AG08395 (cell line): ENCODE measurements around the gene GLOD4.
"Not testable (repeated sequence)": the region's sequence is repeated elsewhere in the genome, so short reads cannot be mapped to it uniquely, and the experiment has no call there.

Source experiments
- DNase-seq: peaks from one replicate; pipeline ENCODE4 v3.0.0; 2012; ENCODE audit warnings: mixed read lengths, low spot score

GLOD4 gene

DNA sequence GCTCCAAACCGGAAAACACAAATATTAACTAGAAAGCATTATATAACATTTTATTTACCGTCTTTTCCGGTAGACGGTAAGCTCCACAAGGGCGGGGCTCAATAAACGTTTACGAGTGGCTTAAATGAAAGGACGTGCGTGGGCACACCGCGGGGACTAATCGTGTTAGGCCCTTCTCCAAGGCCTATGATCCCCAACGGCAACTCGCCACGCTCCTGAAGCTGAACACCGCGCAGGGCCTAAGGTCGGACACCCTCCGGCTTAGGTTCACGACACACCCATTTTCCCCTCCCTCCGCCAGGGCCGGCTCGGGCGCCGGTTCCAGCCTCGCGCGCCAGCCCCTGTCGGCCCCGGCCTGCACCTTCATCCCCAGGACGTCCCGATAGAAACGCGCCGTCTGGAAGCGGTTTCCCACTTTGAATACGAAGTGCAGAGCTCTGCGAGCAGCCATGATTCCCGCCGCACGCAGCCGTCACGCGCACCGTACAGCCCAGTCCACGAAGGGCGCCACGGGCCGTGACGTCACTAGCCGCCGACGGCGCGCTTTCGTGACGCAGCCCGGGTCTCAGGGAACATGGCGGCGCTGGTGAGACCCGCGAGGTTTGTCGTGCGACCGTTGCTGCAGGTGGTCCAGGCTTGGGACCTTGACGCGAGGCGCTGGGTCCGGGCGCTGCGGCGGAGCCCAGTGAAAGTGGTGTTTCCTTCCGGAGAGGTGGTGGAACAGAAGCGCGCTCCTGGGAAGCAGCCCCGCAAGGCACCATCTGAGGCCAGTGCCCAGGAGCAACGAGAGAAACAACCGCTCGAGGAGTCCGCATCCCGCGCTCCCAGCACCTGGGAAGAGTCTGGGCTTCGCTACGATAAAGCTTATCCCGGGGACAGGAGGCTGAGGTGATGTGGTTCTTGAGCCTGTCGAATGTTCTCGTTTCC, at the start of gene GLOD4, which contains the start of gene MRM3:
Gene GLOD4, minus strand, starts transcription at position 476 of the 927 bp plus-strand sequence. Its CDS starts 25 bp downstream, at position 451.
Gene MRM3, plus strand, starts transcription at position 549 of the 927 bp plus-strand sequence. Its CDS starts 26 bp downstream, at position 575.
- peak; percentile 97 for DNase-seq

DNA sequence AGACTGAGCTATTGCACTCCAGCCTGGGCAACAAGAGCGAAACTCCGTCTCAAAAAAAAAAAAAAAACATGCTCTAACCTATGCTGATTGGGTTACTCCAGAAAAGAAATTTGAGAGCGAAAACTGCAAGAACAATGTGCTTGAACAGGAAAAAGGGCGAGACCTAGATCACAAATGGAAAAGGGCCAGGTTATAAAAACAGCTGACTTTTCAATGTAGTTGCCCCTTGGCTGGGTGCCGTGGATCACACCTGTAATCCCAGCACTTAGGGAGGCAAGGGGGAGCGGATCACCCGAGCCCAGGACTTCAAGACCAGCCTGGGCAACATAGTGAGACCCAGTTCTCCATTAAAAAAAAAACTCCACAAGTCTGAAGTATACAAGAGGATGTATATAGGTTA, 48.9 kb upstream of the GLOD4 start:
- DNase-seq: no peak

GRCh38 chr17:830381-830780, 48.3 kb upstream of the GLOD4 start:
- no peak for DNase-seq

DNA sequence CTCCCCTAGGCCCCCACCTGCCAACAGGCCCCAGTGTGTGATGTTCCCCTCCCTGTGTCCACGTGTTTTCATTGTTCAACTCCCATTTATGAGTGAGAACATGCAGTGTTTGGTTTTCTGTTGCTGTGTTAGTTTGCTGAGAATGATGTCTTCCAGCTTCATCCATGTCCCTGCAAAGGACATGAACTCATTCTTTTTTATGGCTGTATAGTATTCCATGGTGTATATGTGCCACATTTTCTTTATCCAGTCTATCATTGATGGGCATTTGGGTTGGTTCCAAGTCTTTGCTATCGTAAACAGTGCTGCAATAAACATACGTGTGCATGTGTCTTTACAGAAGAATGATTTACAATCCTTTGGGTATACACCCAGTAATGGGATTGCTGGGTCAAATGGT, 47.5 kb upstream of the GLOD4 start:
- DNase-seq: not testable (repeated sequence)

DNA sequence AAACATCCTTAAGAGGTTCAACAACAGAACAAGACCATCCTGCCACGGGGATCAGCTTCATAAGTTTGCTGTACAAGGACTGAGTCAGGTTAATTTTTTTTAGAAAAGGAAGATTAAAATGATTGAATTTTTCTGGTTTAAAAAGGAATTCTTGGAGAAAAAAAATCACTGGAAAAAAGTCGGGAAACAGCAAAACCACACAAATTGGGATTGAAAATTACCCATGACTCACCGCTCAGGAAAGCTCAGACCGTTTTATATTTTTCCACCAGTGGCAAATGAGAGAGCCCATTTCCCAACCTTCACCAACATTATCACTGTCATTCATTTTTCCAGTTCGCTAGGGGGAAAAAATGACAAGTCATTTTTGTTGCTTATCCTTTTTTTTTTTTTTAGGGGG, 46.7 kb upstream of the GLOD4 start:
- DNase-seq: peak; percentile 60

GRCh38 chr17:826778-827177, 44.7 kb upstream of the GLOD4 start:
- DNase-seq: no peak

DNA sequence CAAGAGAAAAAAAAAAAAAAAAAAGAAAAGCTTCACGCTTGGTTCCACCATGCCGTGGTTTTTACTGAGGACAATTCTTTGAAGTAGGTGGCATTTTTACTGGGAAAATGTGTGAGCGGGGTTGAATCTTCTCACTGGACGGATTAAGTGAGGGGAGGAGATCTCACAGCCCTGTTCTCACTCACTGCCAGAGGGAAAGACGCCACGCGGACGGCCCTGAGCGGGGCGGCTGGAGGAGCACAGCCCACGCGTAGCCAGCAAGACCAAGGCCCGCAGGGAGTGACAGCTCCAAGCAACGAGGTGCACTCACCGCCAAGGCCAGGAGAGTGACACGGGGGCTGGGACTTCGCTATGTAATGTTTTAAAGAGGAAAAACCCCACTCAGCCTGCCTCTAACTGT, 43.1 kb upstream of the GLOD4 start:
- no peak for DNase-seq

GRCh38 chr17:824378-824777, 42.3 kb upstream of the GLOD4 start:
- no peak for DNase-seq

DNA sequence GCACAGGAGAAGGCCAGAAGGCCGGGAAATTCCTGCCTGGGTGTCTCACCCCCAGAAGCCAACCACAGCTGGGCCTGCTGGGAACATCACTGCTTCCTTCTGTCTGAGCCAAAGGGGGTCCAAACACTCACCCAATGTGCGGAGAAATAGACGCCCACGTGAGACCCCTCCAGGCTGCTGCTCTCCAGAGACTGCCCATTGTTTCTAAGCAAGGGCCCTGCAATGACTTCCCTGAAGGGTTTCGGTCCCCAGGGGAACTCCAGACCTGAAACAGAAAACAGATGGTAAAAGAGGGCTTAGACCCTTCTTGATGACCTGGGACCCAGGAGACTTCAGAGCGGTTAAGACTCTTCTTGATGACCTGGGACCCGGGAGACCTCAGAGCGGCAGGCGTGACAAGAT, 41.4 kb upstream of the GLOD4 start:
- no peak for DNase-seq

DNA sequence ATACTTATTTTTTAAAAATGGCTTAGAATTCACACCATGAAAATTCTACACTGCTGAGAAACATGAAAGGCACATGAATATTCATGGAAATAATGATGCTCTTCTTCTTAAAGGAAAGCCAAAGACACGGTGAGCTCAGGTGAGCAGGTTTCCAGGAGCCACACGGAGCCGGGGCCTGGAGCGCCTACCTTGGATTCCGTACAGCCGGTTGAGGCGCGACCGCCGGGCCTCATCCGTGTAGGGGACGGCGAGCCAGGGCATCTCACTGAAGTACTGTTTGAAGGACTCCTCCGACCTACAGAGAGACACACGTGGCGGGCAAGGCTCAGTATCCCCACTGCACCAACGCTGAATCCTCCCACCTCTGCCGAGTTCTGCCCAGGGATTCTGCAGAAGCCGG, 37.2 kb upstream of the GLOD4 start:
- no peak for DNase-seq

DNA sequence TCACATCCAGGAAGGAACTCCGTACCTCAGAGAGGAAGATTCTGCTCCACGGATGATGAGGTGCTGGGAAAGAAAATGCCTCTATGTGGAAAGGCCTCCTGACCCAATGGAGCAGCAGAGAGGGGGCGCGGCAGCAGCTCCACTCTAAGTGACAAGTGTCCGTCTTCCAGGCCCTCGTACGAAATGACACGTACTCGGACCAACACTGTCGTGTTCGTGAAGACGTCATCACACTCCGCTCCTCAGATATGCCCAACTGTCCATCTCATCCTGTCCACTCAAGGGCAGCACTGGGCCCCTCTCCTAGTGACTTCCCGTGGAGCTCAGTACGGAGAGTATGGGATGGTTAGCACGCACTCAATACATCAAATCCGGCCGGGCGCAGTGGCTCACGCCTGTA, 32.3 kb upstream of the GLOD4 start:
- DNase-seq: no peak

DNA sequence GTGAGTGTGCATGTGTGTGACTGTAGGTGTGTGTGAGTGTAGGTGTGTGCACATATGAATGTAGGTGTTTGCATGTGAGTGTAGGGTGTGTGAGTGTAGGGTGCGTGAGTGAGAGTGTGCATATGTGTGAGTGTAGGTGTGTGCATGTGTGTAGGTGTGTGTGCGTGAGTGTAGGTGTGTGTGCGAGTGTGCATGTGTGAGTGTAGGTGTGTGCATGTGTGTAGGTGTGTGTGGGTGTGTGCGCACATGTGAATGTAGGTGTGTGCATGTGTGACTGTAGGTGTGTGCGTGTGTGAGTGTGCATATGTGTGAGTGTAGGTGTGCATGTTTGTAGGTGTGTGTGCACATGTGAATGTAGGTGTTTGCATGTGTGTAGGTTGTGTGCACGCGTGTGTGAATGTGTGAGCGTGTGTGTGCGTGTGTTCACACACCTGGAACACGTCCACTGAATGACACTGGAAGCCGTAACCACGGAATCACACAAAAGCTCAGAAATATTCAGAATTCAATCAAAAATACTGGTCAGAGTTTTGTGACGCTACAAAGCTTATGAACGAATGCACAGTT, 30.6 kb upstream of the GLOD4 start:
- no peak for DNase-seq

DNA sequence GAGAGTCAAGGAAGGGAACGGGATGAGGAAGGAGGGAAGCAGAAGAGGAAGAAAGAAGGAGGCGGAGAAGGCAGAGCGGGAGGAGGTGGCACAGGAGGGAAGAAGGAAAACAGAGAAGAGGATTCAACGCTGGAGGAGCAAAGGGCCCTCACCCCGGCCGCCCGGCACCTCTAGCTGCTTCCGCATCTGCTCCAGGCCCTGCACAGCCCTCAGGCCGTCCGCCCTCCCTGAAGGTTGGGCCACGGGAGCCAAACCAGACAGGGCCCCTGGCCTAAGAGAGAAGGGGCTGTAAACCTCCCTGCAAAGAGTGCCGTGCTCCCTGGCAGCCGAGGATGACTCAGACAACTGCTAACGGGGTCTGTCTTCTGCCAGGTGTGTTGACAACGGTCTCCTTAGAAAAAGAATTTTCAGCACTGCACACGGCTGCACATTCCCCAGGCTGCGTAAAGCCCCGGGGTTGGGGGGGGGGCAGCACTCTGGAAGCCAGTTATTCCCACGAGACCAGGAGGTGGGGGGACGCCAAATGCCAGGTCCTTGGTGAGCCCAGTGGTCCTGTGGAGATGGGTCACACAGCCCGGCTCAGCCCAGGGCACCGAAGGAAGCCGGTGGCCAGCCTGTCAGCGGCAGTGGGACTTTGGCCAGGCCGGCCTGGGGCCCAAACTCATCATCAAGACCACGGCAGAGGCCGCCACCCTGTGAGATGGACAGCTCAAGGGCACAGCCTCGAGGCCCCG, 29.1 kb upstream of the GLOD4 start:
- DNase-seq: no peak

DNA sequence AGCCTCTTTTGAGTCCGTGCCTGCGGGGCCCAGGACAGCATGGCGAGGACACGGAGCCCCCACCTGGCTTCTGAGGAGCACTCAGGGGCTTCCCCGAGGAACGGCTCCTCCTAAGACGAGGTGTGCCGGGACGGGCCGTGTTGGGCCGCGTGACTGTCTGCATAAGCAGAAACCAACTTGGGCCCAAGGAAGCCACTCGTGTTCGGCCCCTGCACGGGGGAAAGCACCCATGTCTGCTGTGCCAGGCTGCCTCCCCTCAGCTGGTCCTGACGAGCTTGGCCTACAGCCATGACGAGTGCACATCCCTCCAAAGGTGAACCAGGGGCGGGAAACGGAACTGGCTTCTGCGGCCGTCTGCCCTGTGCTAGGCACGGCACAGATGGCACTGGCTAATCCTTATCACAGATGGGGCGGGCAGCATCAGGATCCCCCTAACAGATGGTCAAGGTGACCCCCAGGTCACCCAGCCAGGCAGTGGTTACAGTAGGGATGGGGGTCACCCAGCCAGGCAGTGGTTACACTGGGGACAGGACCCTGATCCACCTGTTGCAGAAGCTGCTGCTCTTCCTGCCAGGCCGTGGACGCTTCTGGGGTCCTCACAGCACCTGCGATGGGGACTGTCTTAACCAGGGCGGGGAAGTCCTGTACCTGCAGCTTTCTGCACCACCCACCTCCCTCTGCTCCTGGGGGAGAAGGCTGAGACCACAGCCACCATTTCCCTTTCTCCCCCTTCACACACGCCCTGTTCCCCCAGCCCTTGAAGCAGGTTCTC, 25.6 kb upstream of the GLOD4 start:
- no peak for DNase-seq

- DNase-seq: no peak
These were observed 24.9 kb upstream of the GLOD4 start for GRCh38 chr17:806781-807522.

DNA sequence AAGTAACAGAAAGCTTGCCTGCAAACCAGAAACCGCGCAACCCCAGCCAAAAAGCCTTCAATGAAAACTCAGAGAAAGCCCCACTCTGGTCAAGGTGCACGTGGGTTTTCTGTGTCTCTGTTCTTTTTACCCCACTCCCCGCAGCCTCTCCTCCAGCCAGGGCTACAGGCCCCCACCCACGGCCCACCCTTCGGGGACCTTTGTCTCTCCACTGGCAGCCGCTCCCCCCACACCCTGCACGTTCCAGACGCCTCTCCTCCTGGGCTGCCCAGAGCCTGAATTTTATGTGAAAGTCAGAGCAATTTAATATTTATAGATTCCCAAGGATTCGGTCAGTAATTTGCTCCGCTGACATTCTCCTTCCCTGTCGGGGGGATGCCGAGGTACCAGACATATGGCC, 24.3 kb upstream of the GLOD4 start:
- no peak for DNase-seq

GRCh38 chr17:805886-806285, 23.8 kb upstream of the GLOD4 start:
- not testable (repeated sequence) for DNase-seq

- DNase-seq: no peak
These were observed 22.7 kb upstream of the GLOD4 start for GRCh38 chr17:804541-805435.

DNA sequence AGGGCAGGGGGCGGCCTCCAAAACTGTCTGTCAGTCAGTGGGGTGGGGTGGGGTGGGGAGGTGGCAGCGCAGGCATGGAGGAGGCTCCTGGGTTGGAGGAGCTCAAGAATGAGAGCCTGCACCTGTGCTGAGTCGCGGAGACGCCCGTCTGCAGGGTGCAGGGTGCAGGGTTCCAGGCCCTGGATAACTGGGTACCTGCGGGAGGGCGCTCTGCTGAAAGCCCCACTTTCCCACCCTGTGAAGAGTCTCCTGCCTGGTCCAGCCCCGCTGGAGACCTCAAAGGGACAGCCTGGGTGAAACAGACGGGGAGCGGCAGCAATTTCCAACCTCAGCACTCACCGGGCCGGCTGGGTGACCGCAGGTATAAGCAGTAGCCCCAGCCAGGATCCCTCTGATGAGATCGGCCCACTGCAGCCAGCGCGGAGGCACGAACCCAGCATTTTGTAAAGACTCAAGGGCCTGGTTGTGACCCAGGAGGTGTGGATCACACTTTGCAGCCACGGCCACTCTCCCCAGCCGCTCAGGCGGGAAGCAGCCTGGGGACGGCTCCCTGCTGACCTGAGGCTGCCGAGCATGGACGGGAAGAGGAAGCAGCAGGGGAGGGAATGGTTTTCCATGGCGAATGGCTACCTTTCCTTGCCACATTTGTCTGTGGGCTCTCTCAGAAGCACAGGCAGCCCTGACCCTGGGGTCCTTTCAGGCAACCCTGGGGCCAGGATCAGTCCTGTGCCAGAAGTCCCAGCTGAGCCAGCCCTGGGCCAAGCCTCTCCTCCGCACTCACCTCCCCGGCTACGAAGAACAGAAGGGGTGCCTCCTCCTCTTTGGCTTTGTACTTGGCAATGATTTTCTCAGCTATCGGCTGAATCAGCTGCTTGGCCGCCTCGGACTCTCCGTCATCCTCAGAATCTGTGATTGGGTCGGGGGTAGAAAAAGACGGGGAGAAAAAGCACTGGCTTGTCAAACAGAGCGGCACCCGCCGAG, 21.1 kb upstream of the GLOD4 start:
- no peak for DNase-seq
